ENCODE results near the gene DRAP1. TPM values are rescaled to one million over a fixed set of nuclear protein-coding genes. Genes with fewer than 3 reads are reported as not detected.
A peak's percentile ranks its signal among the peaks of the same experiment; 100 is the strongest.

The DRAP1 gene
- total and polyA plus RNA-seq, 9 of the 15 experiments (the other 6 are each of a cell fraction or from before 2014, with no cell fraction given): 9.6 to 200 (median 92.9) TPM

DNA sequence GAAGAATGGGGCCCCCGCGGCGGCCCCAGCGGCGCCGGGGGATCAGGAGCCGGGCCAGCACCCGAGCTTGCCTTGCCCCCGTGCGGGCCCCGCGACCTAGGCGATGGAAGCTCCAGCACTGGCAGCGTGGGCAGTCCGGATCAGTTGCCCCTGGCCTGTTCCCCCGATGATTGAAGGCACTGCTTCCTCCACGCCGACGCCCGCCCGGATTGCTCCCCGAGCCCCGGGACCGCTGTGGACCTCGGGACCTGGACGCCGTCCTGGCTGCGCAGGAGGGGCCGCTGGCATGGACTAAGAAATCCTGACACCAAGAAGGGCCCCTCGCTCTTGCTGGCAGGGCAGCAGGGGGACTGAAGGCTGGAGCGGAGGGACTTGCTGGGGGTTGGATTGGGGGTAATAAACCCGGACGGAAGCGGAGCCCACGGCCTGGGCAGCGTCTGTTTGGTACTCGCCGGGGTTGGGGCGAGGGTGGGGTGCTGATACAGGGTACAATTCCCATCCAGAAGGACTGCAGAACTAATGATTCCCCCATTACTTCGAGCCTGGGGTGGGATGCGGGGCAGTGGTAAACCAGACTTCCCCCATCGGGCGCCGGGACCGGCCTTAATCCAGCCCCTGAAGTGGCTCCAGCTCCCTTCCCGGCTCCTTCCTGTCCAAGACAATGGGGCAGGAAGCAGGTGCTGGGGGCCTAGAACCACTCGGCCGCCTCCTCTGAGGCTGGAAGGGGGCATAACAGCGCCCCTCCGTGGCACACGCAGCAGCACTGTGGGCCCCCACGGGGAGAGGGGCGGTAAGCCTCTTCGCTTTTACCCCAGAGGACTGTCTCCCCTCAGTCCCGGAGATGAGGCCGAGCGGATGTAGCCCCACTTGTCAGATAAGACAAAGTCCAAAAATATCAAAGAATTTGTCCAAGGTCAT lies 27.7 kb upstream of the DRAP1 start (continued):
- TF ChIP-seq ZFP36 (IDR thresholded peaks at IDR 0.05; ENCODE audit: low read depth, low read length, partially characterized antibody): peak; percentile 97
- TF ChIP-seq TEAD1 (CRISPR knock-in tag; IDR thresholded peaks at IDR 0.05): peak in 1 of 2 experiments; percentile 62; a peak in 1 of 4 replicates
- peak; percentile 67 for TF ChIP-seq POLR2B (IDR thresholded peaks at IDR 0.05; ENCODE audit: low read depth, partially characterized antibody)
- TF ChIP-seq OTX1 (CRISPR knock-in tag; IDR thresholded peaks at IDR 0.05): 0 out of 2 replicates have a peak, but pooled peaks have one; percentile 12
- TF ChIP-seq, protein P1, sequence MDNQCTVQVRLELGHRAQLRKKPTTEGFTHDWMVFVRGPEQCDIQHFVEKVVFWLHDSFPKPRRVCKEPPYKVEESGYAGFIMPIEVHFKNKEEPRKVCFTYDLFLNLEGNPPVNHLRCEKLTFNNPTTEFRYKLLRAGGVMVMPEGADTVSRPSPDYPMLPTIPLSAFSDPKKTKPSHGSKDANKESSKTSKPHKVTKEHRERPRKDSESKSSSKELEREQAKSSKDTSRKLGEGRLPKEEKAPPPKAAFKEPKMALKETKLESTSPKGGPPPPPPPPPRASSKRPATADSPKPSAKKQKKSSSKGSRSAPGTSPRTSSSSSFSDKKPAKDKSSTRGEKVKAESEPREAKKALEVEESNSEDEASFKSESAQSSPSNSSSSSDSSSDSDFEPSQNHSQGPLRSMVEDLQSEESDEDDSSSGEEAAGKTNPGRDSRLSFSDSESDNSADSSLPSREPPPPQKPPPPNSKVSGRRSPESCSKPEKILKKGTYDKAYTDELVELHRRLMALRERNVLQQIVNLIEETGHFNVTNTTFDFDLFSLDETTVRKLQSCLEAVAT (IDR thresholded peaks at IDR 0.05): peak in 1 of 2 experiments; percentile 22; a peak in 1 of 4 replicates
- TF ChIP-seq CREB1 (IDR thresholded peaks at IDR 0.05): 0 out of 2 replicates have a peak, but pooled peaks have one; percentile 6
- TF ChIP-seq CREB1 (CRISPR knock-in tag; IDR thresholded peaks at IDR 0.05): peak; percentile 29; the same call in 1 of the 2 replicates
- TF ChIP-seq, protein P2, sequence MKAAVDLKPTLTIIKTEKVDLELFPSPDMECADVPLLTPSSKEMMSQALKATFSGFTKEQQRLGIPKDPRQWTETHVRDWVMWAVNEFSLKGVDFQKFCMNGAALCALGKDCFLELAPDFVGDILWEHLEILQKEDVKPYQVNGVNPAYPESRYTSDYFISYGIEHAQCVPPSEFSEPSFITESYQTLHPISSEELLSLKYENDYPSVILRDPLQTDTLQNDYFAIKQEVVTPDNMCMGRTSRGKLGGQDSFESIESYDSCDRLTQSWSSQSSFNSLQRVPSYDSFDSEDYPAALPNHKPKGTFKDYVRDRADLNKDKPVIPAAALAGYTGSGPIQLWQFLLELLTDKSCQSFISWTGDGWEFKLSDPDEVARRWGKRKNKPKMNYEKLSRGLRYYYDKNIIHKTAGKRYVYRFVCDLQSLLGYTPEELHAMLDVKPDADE (conservative IDR thresholded peaks at IDR 0.05; ENCODE audit: control insufficient read depth, low read depth, low read length): peak; percentile 75; the same call in 1 of the 2 replicates
- no peak for TF ChIP-seq SRF (CRISPR knock-in tag; IDR thresholded peaks at IDR 0.05)
- TF ChIP-seq KAT7 (CRISPR knock-in tag; IDR thresholded peaks at IDR 0.05; ENCODE audit: borderline replicate concordance): peak; percentile 68; the same call in 1 of the 2 replicates
- TF ChIP-seq GABPB1 (CRISPR knock-in tag; IDR thresholded peaks at IDR 0.05): peak; percentile 66; the same call in 1 of the 2 replicates
- peak in 2 of 3 experiments; percentile 37 to 47 for TF ChIP-seq YY1 (IDR thresholded peaks at IDR 0.05; ENCODE audit: borderline replicate concordance in 1 of 3, control insufficient read depth in 1 of 3, extremely low read depth in 1 of 3, insufficient read depth in 3 of 3, insufficient read length in 1 of 3, insufficient replicate concordance in 2 of 3, low read depth in 1 of 3, low read length in 2 of 3)
- TF ChIP-seq POLR2A (conservative IDR thresholded peaks at IDR 0.05): peak; percentile 76
- TF ChIP-seq, protein P3, sequence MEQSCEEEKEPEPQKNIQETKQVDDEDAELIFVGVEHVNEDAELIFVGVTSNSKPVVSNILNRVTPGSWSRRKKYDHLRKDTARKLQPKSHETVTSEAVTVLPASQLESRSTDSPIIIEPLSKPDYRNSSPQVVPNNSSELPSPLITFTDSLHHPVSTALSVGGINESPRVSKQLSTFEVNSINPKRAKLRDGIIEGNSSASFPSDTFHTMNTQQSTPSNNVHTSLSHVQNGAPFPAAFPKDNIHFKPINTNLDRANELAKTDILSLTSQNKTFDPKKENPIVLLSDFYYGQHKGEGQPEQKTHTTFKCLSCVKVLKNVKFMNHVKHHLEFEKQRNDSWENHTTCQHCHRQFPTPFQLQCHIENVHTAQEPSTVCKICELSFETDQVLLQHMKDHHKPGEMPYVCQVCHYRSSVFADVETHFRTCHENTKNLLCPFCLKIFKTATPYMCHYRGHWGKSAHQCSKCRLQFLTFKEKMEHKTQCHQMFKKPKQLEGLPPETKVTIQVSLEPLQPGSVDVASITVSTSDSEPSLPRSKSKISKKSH (CRISPR knock-in tag; IDR thresholded peaks at IDR 0.05): no peak
- peak; percentile 7; the same call in 1 of the 2 replicates for TF ChIP-seq NFIC (IDR thresholded peaks at IDR 0.05)
- TF ChIP-seq, protein P4, sequence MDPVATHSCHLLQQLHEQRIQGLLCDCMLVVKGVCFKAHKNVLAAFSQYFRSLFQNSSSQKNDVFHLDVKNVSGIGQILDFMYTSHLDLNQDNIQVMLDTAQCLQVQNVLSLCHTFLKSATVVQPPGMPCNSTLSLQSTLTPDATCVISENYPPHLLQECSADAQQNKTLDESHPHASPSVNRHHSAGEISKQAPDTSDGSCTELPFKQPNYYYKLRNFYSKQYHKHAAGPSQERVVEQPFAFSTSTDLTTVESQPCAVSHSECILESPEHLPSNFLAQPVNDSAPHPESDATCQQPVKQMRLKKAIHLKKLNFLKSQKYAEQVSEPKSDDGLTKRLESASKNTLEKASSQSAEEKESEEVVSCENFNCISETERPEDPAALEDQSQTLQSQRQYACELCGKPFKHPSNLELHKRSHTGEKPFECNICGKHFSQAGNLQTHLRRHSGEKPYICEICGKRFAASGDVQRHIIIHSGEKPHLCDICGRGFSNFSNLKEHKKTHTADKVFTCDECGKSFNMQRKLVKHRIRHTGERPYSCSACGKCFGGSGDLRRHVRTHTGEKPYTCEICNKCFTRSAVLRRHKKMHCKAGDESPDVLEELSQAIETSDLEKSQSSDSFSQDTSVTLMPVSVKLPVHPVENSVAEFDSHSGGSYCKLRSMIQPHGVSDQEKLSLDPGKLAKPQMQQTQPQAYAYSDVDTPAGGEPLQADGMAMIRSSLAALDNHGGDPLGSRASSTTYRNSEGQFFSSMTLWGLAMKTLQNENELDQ (CRISPR knock-in tag; IDR thresholded peaks at IDR 0.05; ENCODE audit: borderline replicate concordance): 0 out of 2 replicates have a peak, but pooled peaks have one; percentile 45
- 0 out of 2 replicates have a peak, but pooled peaks have one; percentile 30 for TF ChIP-seq ELF4 (CRISPR knock-in tag; IDR thresholded peaks at IDR 0.05)
- peak; percentile 85 for TF ChIP-seq SUPT5H (IDR thresholded peaks at IDR 0.05)
- 0 out of 2 replicates have a peak, but pooled peaks have one; percentile 34 for TF ChIP-seq NFXL1 (CRISPR knock-in tag; IDR thresholded peaks at IDR 0.05)
- 0 out of 2 replicates have a peak, but pooled peaks have one; percentile 70 for TF ChIP-seq ZNF77 (CRISPR knock-in tag; IDR thresholded peaks at IDR 0.05)
